NCI-H345 (cell line): Measurements from ENCODE around the gene SLC37A3.
"Not testable (repeated sequence)": the region's sequence is repeated elsewhere in the genome, so short reads cannot be mapped to it uniquely, and the experiment has no call there.

ENCODE experiments used
- DNase-seq: peaks from one replicate; lab custom pipeline; 2025; lab: John Stamatoyannopoulos, UW

SLC37A3 gene, protein sequence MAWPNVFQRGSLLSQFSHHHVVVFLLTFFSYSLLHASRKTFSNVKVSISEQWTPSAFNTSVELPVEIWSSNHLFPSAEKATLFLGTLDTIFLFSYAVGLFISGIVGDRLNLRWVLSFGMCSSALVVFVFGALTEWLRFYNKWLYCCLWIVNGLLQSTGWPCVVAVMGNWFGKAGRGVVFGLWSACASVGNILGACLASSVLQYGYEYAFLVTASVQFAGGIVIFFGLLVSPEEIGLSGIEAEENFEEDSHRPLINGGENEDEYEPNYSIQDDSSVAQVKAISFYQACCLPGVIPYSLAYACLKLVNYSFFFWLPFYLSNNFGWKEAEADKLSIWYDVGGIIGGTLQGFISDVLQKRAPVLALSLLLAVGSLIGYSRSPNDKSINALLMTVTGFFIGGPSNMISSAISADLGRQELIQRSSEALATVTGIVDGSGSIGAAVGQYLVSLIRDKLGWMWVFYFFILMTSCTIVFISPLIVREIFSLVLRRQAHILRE

GRCh38 chr7:140397784-140398750 lies at the start of gene SLC37A3:
Gene SLC37A3, minus strand, starts transcription at chr7:140398530. Its CDS starts 16,004 bp downstream, at chr7:140382526.
- peak; percentile 88 for DNase-seq

GRCh38 chr7:140447841-140448240 lies 49.5 kb upstream of the SLC37A3 start:
- DNase-seq, result no peak

DNA sequence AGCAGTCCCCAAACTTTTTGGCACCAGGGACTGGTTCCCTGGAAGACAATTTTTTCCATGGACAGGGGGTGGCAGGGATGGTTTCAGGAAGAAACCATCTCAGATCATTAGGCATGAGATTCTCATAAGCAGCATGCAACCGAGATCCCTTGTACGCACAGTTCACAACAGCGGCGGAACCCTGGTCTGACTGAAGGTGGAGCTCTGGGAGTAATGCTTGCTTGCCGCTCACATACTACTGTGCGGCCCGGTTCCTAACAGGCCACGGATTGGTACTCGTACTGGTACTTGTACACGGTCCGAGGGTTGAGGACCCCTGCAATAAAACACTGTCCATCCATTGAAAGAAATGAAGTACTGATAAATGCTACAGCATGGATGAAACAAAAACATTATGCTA lies 48.1 kb upstream of the SLC37A3 start:
- DNase-seq, result no peak

GRCh38 chr7:140441519-140441918 lies 43.2 kb upstream of the SLC37A3 start:
- no peak for DNase-seq

DNA sequence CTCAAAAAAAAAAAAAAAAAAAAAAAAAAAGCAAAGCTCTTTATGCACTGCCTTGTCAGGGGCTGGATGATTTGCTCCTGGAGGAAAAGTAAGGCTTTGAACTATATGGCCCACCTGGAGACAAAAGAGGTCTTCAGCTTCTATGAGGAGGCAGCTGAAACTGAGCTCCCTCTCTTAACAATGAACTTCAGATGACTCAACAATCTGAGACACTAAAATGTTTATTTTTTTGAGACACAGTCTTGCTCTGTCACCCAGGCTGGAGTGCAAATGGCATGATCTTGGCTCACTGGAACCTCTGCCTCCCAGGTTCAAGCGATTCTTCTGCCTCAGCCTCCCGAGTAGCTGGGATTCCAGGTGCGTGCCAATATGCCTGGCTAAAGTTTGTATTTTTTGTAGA lies 42.3 kb upstream of the SLC37A3 start:
- DNase-seq, result no peak

DNA sequence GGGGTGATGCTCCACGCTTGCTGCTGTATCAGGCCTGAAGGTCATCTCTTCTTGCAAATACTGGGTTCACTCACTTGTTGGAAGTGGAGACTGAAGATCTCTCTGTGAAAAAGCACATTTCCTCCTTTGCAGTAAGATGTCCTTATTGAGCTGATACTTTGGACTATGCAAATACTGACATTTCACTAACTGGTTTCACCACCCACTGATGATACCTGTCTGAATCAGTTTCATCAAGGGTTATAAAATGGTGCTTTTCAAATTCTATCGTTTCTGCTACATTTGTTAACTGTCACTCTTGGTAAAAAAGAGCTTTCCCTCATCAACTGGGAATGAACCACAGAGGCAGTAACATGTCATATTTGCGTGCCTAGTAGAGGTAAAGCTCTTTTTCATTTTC lies 41.0 kb upstream of the SLC37A3 start:
- no peak for DNase-seq

GRCh38 chr7:140435252-140435895 lies 37.0 kb upstream of the SLC37A3 start:
- no peak for DNase-seq

DNA sequence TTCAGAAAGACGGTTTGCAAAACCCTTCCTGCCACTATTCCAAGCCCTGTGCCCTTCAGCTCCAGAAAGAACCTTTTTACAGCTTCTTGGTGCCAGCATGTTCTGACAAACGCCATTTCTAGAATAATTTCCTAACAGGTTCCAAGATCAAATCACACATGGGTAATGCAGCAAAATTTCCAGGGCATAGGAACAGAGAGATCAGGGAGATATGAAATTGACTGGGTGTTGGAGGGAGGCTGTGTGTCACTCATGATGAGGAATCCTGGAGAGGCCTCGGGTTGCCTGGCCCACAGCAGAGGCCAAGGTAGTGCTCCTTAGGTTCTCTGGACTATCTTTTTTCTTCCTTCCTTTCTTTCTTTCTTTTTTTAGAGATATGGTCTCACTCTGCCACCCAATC lies 35.1 kb upstream of the SLC37A3 start:
- no peak for DNase-seq

GRCh38 chr7:140426130-140426529 lies 27.8 kb upstream of the SLC37A3 start:
- DNase-seq, result no peak

GRCh38 chr7:140425718-140426117 lies 27.4 kb upstream of the SLC37A3 start:
- no peak for DNase-seq

DNA sequence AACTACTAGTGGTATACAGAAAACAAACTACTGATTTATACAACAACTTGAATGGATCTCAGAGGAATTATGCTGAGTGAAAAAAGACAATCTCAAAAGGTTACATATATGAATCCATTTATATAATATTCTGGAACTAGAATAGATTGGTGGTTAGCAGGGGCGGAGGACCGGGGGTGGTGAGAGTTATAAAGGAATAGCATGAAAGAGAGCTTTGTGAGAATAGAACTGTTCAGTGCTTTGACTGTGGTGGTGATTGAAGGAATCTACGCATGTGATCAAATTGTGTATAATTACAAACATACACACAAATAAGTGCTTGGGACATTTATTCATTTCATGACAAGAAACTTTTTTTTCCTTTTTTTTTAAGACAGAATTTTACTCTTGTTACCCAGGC lies 25.2 kb upstream of the SLC37A3 start:
- DNase-seq, result no peak

GRCh38 chr7:140421521-140421920 lies 23.2 kb upstream of the SLC37A3 start:
- no peak for DNase-seq

DNA sequence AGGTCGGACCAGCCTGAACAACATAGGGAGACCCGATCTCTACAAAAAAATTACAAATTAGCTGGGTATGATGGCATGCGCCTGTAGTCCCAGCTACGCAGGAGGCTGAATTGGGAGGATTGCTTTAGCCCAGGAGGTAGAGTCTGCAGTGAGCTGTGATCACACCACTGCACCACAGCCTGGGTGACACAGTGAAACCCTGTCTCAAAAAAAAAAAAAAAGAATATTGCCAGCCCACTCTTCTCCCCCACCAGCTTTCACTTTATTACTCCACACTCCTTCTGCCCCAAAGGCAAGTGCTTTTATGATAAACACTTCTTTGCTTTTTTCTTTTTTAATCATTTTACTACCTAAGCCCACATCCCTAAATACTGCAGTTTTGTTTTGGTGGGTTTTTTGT lies 20.3 kb upstream of the SLC37A3 start:
- DNase-seq, result no peak

- DNase-seq, result peak; percentile 44
Measured at GRCh38 chr7:140418156-140418472, 19.8 kb upstream of the SLC37A3 start.

- peak; percentile 25 for DNase-seq
Measured at GRCh38 chr7:140417456-140418155, 19.3 kb upstream of the SLC37A3 start.

- DNase-seq, result no peak
Measured at GRCh38 chr7:140416560-140416959, 18.2 kb upstream of the SLC37A3 start.

DNA sequence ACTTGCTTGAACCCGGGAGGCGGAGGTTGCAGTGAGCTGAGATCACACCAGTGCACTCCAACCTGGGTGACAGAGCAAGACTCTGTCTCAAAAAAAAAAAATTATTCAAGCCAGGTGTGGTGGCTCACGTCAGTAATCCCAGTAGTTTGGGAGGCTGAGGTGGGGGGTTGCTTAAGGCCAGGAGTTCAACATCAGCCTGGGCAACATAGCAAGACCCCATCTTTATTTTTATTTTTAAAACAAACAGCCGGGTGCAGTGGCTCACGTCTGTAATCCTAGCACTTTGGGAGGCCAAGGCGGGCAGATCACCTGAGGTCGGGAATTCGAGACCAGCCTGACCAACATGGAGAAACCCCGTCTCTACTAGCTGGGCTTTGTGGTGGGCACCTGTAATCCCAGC lies 17.5 kb upstream of the SLC37A3 start:
- DNase-seq, result not testable (repeated sequence)

DNA sequence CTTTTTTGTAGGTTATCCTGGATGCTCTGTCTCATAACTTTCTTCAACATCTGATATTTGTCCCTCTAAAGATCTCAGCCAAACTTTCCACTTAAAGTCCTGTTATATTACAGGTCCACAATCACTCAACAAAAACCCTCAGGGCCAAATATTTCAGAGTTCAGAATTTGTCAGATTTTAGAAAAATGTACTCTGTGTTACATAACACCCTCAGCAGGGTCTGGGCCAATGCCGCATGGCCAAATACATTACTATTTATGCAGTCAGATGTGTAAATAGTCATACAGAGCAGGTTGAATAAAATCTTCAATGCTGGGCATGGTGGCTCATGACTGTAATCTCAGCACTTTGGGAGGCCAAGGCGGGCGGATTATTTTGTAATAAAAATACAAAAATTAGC lies 17.0 kb upstream of the SLC37A3 start:
- no peak for DNase-seq

DNA sequence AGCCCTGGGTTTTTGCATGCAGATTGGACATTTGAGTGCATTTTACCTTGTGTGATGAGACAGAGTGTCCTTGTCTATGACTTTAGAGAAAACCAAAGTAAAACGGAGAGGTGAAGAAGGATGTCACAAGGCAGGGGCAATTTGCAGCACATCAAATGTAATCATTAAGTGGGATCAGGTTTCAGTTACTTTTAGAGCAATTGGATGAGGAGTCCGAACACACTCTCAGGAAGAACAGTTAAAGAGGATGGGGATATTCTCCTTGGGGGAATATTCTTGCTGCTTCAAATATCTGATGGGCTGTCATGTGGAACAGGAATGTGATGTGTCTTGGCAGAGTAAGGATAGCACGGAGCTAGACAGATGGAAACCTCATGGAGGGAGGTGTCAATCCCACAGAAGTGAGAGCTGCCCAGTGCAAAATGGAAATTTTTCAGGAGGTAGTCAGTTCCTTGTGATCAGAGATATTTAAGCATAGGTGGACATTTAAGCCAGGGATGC lies 6.3 kb upstream of the SLC37A3 start:
- DNase-seq, result no peak

GRCh38 chr7:140403878-140404564 lies 5.7 kb upstream of the SLC37A3 start, which contains the start of gene RAB19:
Gene RAB19, plus strand, starts transcription at chr7:140404058. Its CDS starts 3,589 bp downstream, at chr7:140407647.
- peak; percentile 59 for DNase-seq
